ENCODE results near the gene DUSP9.

GRCh38 chrX:153609917-153610835, 36.8 kb upstream of the DUSP9 start:
- TF ChIP-seq CTCF (IDR thresholded peaks at IDR 0.05; ENCODE audit: extremely low read depth in 1 of 2, insufficient read depth in 1 of 2, low read depth in 1 of 2, low read length in 2 of 2) (peak; percentile 63 to 88), EZH2 (IDR thresholded peaks at IDR 0.05; ENCODE audit: borderline replicate concordance, low read depth, low read length, severe bottlenecking) (no peak), POLR2A (IDR thresholded peaks at IDR 0.05; ENCODE audit: low read depth, low read length) (no peak), MYC (IDR thresholded peaks at IDR 0.05; ENCODE audit: low read depth, low read length) (no peak), MAX (IDR thresholded peaks at IDR 0.05; ENCODE audit: insufficient read depth, insufficient read length) (peak; percentile 31), POLR2AphosphoS5 (IDR thresholded peaks at IDR 0.05; ENCODE audit: insufficient read depth, low read depth, low read length) (no peak), FOS (IDR thresholded peaks at IDR 0.05; ENCODE audit: borderline replicate concordance, insufficient read depth, low read length) (no peak)
